ENCODE measurements around the gene TBC1D10A. TPM values are rescaled to one million over a fixed set of nuclear protein-coding genes. Genes with fewer than 3 reads are reported as not detected.

Gene TBC1D10A
- total RNA-seq, 1 donor from 2014 or later = 40.0 TPM

DNA sequence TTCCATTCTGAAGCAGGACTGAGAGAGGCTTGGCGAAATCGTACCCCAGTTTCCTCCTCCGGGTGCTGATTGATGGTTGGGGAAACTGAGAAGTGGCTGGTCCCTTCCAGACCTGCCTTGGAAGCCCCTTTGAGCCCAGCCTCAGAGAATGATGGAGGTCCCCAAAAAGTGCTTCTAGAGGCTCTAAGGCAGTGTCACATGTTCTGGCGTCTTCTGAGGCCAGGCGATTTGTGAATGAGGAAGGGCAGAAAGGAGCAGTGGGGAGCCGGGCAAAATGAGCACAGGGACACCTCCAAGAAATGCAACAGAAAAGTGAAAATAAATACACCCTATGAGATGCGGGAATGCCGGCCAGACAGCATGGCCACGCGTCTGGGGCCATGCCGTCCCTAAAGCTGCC, 79.2 kb downstream of the TBC1D10A start:
- no peak for DNase-seq (ENCODE audit: low spot score)

DNA sequence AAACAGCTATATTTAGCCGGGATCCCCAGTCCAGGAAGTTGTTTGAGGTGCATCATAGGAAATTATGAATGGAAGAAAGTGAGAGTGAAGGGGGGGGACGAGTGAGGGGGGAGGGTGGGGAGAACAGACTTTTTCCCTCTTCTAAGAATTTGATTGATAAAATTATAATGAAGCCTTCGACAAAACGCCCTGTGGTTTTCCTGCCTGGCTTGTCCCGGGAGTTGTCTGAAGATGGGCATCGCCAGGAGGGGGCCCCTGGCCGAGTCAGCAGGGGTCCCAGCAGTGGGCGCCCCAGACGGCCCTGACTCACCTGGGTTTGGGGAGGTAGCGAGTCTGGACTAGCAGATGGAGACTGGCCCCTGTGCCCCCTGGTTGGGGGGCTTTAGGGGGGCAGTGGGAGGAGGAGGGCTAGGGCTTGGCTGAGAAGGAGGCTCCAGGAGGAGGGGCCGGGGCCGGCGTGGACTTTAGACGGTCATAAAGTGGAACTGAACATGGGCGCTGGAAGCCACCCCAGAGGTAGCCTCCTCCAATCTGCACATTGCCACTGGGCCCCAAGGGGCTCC, 79.8 kb downstream of the TBC1D10A start:
- DNase-seq (ENCODE audit: low spot score) = no peak

DNA sequence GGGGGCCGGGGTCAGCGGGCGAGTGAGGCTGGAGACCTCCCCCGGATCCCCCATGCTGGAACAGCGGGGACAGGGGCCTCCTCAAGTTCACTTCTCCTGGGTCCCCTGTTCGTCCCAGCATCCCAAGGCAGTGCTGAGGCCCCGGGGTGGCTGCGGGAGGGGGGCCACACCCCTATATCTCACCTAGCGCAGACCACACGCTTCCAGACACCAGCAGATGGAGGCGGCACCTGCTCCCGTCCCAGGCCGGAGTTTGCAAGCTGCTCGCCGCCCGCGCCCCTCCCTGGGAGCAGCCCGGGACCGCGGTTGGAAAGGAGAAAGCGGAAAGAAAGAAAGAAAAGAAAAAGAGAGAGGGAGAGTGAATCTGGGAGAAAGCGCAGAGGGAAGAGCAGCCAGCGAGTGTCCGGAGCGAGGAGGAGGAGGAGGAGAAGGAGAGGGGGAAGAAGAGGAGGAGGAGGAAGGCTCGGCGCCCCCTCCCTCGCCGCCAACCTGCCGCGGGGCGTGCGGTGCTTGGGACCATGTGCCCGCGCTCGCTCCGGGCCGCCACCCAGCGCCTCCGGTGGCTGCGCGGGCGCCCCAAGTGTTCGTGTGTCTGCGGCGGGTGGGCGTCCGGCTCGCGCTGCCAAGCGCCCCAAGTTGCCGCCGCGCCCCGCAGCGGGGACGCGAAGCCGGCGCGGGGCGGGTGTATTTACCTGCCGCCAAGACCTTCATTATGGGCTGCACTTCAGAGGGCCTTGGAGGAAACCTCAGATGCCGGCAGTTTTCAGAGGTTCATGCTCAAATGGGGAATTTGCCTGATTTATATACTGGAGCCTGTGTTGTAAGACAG, 80.5 kb downstream of the TBC1D10A start, which contains the start of gene LIF:
TSS of gene LIF (minus strand) at position 775 of the 829 bp plus-strand sequence. CDS start at position 711, 64 bp downstream.
- no peak for DNase-seq (ENCODE audit: low spot score)

DNA sequence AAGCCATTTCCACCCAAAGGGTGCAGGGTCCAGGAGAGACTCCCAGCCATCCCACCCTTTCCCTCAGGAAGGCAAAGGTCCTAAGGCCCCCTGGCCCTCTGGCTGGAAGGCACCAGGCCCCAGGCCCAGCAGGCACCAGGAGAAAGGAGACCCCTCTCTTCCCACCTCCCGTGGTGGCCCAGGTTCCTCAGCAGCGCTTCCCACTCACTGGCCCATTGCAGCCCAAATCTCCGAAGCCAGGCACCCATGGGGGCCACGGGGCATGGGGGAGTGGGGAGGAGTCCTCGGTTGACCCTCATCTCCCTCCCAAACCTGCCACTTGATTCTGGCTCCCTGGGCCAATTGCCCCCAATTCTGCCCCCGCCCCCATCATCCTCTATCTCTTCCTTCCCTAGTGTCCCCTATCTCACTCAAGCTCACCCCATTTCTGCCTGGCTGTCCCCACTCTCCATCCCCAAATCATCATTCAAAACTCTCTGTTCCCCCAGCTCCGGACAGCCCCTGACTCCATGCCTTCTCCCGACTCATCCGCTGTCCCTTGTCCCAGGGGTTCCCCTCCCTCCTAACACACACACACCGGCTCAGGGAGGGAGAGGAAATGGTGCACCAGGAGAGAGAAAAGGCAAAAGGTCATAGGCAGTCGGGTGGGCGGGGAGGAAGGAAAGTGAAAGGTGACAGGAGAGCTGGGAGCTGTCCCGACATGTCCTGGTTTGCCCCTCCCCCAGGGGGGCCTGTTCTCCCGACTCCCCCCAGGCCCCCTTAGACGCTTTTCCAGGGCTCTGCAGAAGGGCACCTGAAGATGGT, 81.4 kb downstream of the TBC1D10A start:
- DNase-seq (ENCODE audit: low spot score) = no peak

DNA sequence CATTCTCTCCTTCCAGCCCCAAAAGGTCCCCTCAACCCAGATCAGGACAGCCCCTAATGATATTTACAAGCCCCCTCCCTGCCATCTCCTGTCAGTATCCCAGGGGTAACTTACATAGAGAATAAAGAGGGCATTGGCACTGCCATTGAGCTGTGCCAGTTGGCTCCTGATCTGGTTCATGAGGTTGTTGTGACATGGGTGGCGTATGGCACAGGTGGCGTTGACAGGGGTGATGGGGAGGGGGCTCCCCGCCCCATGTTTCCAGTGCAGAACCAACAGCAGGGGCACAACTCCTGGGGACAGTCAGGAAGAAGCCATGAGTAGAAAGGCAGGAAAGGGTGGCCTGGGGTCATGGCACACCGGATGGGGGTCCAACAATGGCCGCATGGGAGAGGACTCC, 82.1 kb downstream of the TBC1D10A start:
- no peak for DNase-seq (ENCODE audit: low spot score)

DNA sequence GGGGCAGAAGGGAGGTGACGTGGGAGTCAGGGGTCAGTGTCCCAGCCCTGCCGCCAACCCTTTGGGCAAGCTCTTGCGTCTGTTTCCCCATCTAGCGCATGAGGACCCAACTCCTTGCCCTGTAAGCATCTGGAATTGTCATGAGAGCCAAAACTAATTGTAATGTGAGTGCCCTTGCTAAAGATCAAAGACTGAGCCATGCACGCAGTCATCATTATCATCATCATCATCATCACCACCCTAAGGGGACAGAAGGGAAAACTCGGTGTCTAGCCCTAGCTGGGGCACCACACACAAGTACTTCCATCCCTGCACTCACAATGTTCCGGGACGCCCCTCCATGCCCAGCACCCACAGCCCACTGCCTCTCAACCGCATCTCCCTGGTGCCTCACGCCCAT, 82.7 kb downstream of the TBC1D10A start:
- no peak for DNase-seq (ENCODE audit: low spot score)

DNA sequence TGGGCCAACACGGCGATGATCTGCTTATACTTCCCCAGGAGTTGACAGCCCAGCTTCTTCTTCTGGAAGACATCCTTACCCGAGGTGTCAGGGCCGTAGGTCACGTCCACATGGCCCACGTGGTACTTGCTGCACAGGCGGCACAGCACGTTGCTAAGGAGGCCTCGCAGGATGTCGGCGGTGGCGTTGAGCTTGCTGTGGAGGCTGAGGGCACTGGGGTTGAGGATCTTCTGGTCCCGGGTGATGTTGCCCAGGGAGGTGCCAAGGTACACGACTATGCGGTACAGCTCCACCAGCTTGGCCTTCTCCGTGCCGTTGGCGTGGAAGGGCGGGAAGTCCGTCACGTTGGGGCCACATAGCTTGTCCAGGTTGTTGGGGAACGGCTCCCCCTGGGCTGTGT, 83.1 kb downstream of the TBC1D10A start:
- no peak for DNase-seq (ENCODE audit: low spot score)

Other genes with a start within 250 kb of the TBC1D10A start
- gene HORMAD2, start 246.5 kb downstream of the TBC1D10A start, total RNA-seq = not detected
- gene LIF, start 80.2 kb downstream of the TBC1D10A start, total RNA-seq = 2.1 TPM
- 0.36 TPM for gene OSM, start 60.1 kb downstream of the TBC1D10A start, total RNA-seq
- gene CASTOR1, start 37.4 kb downstream of the TBC1D10A start, total RNA-seq = 17.5 TPM
- gene SF3A1, start 30.0 kb upstream of the TBC1D10A start, total RNA-seq = 193 TPM
- gene CCDC157, start 30.1 kb upstream of the TBC1D10A start, total RNA-seq = 3.3 TPM
- gene RNF215, start 60.5 kb upstream of the TBC1D10A start, total RNA-seq = 17.5 TPM
- gene SEC14L2, start 70.1 kb upstream of the TBC1D10A start, total RNA-seq = 5.8 TPM
- gene MTFP1, start 98.8 kb upstream of the TBC1D10A start, total RNA-seq = 9.1 TPM
- not detected for gene SEC14L3, start 145.1 kb upstream of the TBC1D10A start, total RNA-seq
- 0.39 TPM for gene SEC14L4, start 178.8 kb upstream of the TBC1D10A start, total RNA-seq
- 0.57 TPM for gene SEC14L6, start 219.8 kb upstream of the TBC1D10A start, total RNA-seq
- gene GAL3ST1, start 247.7 kb upstream of the TBC1D10A start, total RNA-seq = 0.73 TPM

Data from ureter (tissue), 1 donor.